Measurements from ENCODE around the gene GPNMB.

DNA sequence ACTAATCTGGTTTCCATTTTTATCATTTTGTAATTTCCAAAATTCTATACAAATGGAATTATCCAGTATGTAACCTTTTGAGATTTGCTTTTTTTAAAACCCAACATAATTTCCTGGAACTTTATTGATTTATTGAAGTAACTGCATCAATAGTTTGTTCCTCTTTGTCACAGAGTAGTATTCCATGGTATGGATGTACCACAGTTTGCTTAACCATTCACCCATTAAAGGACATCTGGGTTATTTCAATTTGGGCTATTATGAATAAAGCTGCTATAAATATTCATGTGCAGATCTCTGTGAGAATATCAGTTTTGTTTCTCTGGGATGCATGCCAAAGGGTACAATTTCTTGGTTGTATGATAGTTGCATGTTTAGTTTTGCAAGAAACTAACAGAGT, 2.9 kb downstream of the GPNMB start:
- TF ChIP-seq POLR2A (IDR thresholded peaks at IDR 0.05), result no peak
- TF ChIP-seq, protein P1, sequence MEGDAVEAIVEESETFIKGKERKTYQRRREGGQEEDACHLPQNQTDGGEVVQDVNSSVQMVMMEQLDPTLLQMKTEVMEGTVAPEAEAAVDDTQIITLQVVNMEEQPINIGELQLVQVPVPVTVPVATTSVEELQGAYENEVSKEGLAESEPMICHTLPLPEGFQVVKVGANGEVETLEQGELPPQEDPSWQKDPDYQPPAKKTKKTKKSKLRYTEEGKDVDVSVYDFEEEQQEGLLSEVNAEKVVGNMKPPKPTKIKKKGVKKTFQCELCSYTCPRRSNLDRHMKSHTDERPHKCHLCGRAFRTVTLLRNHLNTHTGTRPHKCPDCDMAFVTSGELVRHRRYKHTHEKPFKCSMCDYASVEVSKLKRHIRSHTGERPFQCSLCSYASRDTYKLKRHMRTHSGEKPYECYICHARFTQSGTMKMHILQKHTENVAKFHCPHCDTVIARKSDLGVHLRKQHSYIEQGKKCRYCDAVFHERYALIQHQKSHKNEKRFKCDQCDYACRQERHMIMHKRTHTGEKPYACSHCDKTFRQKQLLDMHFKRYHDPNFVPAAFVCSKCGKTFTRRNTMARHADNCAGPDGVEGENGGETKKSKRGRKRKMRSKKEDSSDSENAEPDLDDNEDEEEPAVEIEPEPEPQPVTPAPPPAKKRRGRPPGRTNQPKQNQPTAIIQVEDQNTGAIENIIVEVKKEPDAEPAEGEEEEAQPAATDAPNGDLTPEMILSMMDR (IDR thresholded peaks at IDR 0.05), result no peak
